GM20000 (cell line): ENCODE measurements around the gene PIP4P1.
A peak's percentile ranks its signal among the peaks of the same experiment; 100 is the strongest.

Source experiments
- DNase-seq: peaks from one replicate; pipeline ENCODE4 v3.0.0; 2012; ENCODE audit warnings: low spot score
- CTCF ChIP-seq: IDR thresholded peaks from 2 replicates; pipeline ENCODE4 v1.5.1; 2012; ENCODE audit warnings: mild to moderate bottlenecking, control low read depth; ENCODE audit errors: extremely low read depth, missing control alignments

Gene PIP4P1

GRCh38 chr14:20429801-20430669, 31.2 kb downstream of the PIP4P1 start:
- TF ChIP-seq CTCF, result no peak
- no peak for DNase-seq

- no peak for TF ChIP-seq CTCF
These were observed 32.4 kb downstream of the PIP4P1 start for GRCh38 chr14:20428802-20429201.

GRCh38 chr14:20428010-20428365, 33.2 kb downstream of the PIP4P1 start:
- DNase-seq, result no peak
- no peak for TF ChIP-seq CTCF

More at GRCh38 chr14:20428802-20429201, 32.4 kb downstream of the PIP4P1 start:
- DNase-seq, result no peak

- no peak for TF ChIP-seq CTCF
- peak; percentile 78 for DNase-seq
These were observed 33.8 kb downstream of the PIP4P1 start for GRCh38 chr14:20427231-20428009.

- DNase-seq, result no peak
- no peak for TF ChIP-seq CTCF
These were observed 36.4 kb downstream of the PIP4P1 start for GRCh38 chr14:20424851-20425250.

GRCh38 chr14:20422886-20423285, 38.3 kb downstream of the PIP4P1 start:
- no peak for DNase-seq
- TF ChIP-seq CTCF, result no peak

GRCh38 chr14:20421267-20421666, 40.0 kb downstream of the PIP4P1 start:
- no peak for DNase-seq

More at GRCh38 chr14:20421267-20421666, 40.0 kb downstream of the PIP4P1 start:
- TF ChIP-seq CTCF, result no peak
